Activated CD4-positive, alpha-beta T cell treated with anti-CD3 and anti-CD28 coated beads for 36 hours (primary cell): Measurements from ENCODE around the gene CELF4. TPM values are rescaled to one million over a fixed set of nuclear protein-coding genes. Genes with fewer than 3 reads are reported as not detected.

Source experiments
- ATAC-seq: fragments of 200-7000 bp; cut with Tn5 transposase; one replicate; pipeline ENCODE4 v1.10.0; 2021; ENCODE audit warnings: mild to moderate bottlenecking, moderate library complexity
- CTCF ChIA-PET: fragments of 350-600 bp; sonication (Branson Sonifier 250); formaldehyde crosslinking; loops from one replicate; lab custom pipeline; 2021; ENCODE audit warnings: antibody characterized with exemption; lab: Charles Lee
- POLR2A ChIA-PET: fragments of 350-600 bp; sonication (Branson Sonifier 250); formaldehyde crosslinking; loops from one replicate; lab custom pipeline; 2021; ENCODE audit warnings: antibody characterized with exemption, inconsistent platforms; lab: Charles Lee
- DNase-seq: peaks from one replicate; pipeline ENCODE4 v3.0.0-alpha.2; 2020
- H3K27ac Mint-ChIP-seq: one replicate; pipeline ENCODE4 v1.8.0; 2021; ENCODE audit warnings: mixed read lengths
- H3K27me3 Mint-ChIP-seq: one replicate; pipeline ENCODE4 v1.8.0; 2021; ENCODE audit warnings: mixed read lengths
- H3K36me3 Mint-ChIP-seq: one replicate; pipeline ENCODE4 v1.8.0; 2021; ENCODE audit warnings: low read depth, mixed read lengths
- H3K4me1 Mint-ChIP-seq: one replicate; pipeline ENCODE4 v1.8.0; 2021; ENCODE audit warnings: mixed read lengths
- H3K4me3 Mint-ChIP-seq: one replicate; pipeline ENCODE4 v1.8.0; 2021; ENCODE audit warnings: mild to moderate bottlenecking, moderate library complexity, mixed read lengths
- H3K9me3 Mint-ChIP-seq: one replicate; pipeline ENCODE4 v1.8.0; 2021; ENCODE audit warnings: low read depth, mixed read lengths
- intact Hi-C, 2 experiments: fragments of 100-400 bp; cut with DNase I in 1 of 2; cut with micrococcal nuclease in 1 of 2; formaldehyde crosslinking; loops; one replicate each; pipeline versions ENCODE4 v1.14.2 to v1.15.1; 2022 to 2024; cut with DNase I, micrococcal nuclease
- total RNA-seq, 2 experiments: library from RNA; stranded (reverse); gene quantifications; one replicate each; pipeline ENCODE4 v1.2.3, GENCODE V29; 2021

Gene CELF4
- total RNA-seq, 2 experiments from 2014 or later = not detected

- DNase-seq (no peak), ATAC-seq (no peak)
- Mint-ChIP-seq H3K36me3 (no peaks in the 10 kb centered on the region), H3K27ac (no peak overlapping the region), H3K4me3 (no peak overlapping the region), H3K9me3 (no peaks in the 10 kb centered on the region), H3K27me3 (peaks cover 16% of the 10 kb centered on the region), H3K4me1 (no peaks in the 10 kb centered on the region)
- CTCF ChIA-PET = interaction anchor here (0.6 kb wide), 1 partner anchor 124 kb away, joined by 3 read pairs; no protein-coding TSS in a partner anchor
- intact Hi-C loops = no loop called here
- POLR2A ChIA-PET = no interaction called here
Measured at GRCh38 chr18:37389684-37390368, 175.8 kb downstream of the CELF4 start.

GRCh38 chr18:37389041-37389440, 176.6 kb downstream of the CELF4 start:
- no peak for DNase-seq
- ATAC-seq = no peak
- ChIA-PET CTCF (no interaction called here), POLR2A (no interaction called here)
- H3K4me1 Mint-ChIP-seq = no peaks in the 10 kb centered on the region
- peaks cover 16% of the 10 kb centered on the region for H3K27me3 Mint-ChIP-seq
- no peak overlapping the region for H3K27ac Mint-ChIP-seq
- H3K9me3 Mint-ChIP-seq = no peaks in the 10 kb centered on the region
- H3K4me3 Mint-ChIP-seq = no peak overlapping the region
- intact Hi-C loops = no loop called here
- H3K36me3 Mint-ChIP-seq = no peaks in the 10 kb centered on the region

- Mint-ChIP-seq H3K4me3 (no peak overlapping the region), H3K4me1 (no peaks in the 10 kb centered on the region), H3K27ac (no peak overlapping the region), H3K27me3 (peaks cover 13% of the 10 kb centered on the region), H3K9me3 (no peaks in the 10 kb centered on the region), H3K36me3 (no peaks in the 10 kb centered on the region)
- ChIA-PET CTCF (interaction anchor here (0.6 kb wide), 1 partner anchor 60 kb away, joined by 5 read pairs; no protein-coding TSS in a partner anchor), POLR2A (no interaction called here)
- no peak for ATAC-seq
- intact Hi-C loops = no loop called here
- DNase-seq = no peak
Measured at GRCh38 chr18:37388413-37388812, 177.2 kb downstream of the CELF4 start.

GRCh38 chr18:37385846-37386778, 179.5 kb downstream of the CELF4 start:
- Mint-ChIP-seq H3K36me3 (no peaks in the 10 kb centered on the region), H3K27ac (no peak overlapping the region), H3K4me3 (no peak overlapping the region), H3K9me3 (no peaks in the 10 kb centered on the region), H3K4me1 (no peaks in the 10 kb centered on the region), H3K27me3 (peaks cover 2% of the 10 kb centered on the region)
- POLR2A ChIA-PET = no interaction called here
- intact Hi-C loops = loop anchor here (1.0 kb wide), 2 partner anchors 90 to 152 kb away; no protein-coding TSS in a partner anchor
- DNase-seq (no peak), ATAC-seq (no peak)
- CTCF ChIA-PET = interaction anchor here (0.7 to 1.2 kb wide), 4 partner anchors 87 to 333 kb away, joined by 3 to 4 read pairs (median 3); no protein-coding TSS in a partner anchor

GRCh38 chr18:37383846-37384595, 181.6 kb downstream of the CELF4 start:
- CTCF ChIA-PET = interaction anchor here (0.6 kb wide), 1 partner anchor 97 kb away, joined by 3 read pairs; no protein-coding TSS in a partner anchor
- H3K9me3 Mint-ChIP-seq = no peaks in the 10 kb centered on the region
- no peak overlapping the region for H3K27ac Mint-ChIP-seq
- intact Hi-C loops = no loop called here
- ATAC-seq (no peak), DNase-seq (no peak)
- H3K4me1 Mint-ChIP-seq = no peaks in the 10 kb centered on the region
- H3K27me3 Mint-ChIP-seq = peaks cover 12% of the 10 kb centered on the region
- POLR2A ChIA-PET = no interaction called here
- H3K4me3 Mint-ChIP-seq = no peak overlapping the region
- H3K36me3 Mint-ChIP-seq = no peaks in the 10 kb centered on the region

GRCh38 chr18:37383036-37383785, 182.4 kb downstream of the CELF4 start:
- no peaks in the 10 kb centered on the region for H3K9me3 Mint-ChIP-seq
- POLR2A ChIA-PET = no interaction called here
- intact Hi-C loops = no loop called here
- H3K27me3 Mint-ChIP-seq = peaks cover 12% of the 10 kb centered on the region
- DNase-seq (no peak), ATAC-seq (no peak)
- H3K4me1 Mint-ChIP-seq = no peaks in the 10 kb centered on the region
- CTCF ChIA-PET = interaction anchor here (0.6 kb wide), 1 partner anchor 98 kb away, joined by 3 read pairs; no protein-coding TSS in a partner anchor
- no peak overlapping the region for H3K4me3 Mint-ChIP-seq
- no peaks in the 10 kb centered on the region for H3K36me3 Mint-ChIP-seq
- no peak overlapping the region for H3K27ac Mint-ChIP-seq

- no peaks in the 10 kb centered on the region for H3K4me1 Mint-ChIP-seq
- no peak for ATAC-seq
- H3K9me3 Mint-ChIP-seq = no peaks in the 10 kb centered on the region
- POLR2A ChIA-PET = no interaction called here
- H3K27me3 Mint-ChIP-seq = peaks cover 12% of the 10 kb centered on the region
- DNase-seq = no peak
- H3K4me3 Mint-ChIP-seq = no peak overlapping the region
- CTCF ChIA-PET = no interaction called here
- no peaks in the 10 kb centered on the region for H3K36me3 Mint-ChIP-seq
- intact Hi-C loops = no loop called here
- no peak overlapping the region for H3K27ac Mint-ChIP-seq
Measured at GRCh38 chr18:37381554-37381953, 184.0 kb downstream of the CELF4 start.

- no peak overlapping the region for H3K27ac Mint-ChIP-seq
Measured at GRCh38 chr18:37380546-37381110, 185.0 kb downstream of the CELF4 start.

GRCh38 chr18:37378336-37379010, 187.1 kb downstream of the CELF4 start:
- CTCF ChIA-PET = interaction anchor here (0.6 kb wide), 1 partner anchor 255 kb away, joined by 3 read pairs; no protein-coding TSS in a partner anchor
- H3K27me3 Mint-ChIP-seq = peaks cover 12% of the 10 kb centered on the region
- ATAC-seq (no peak), DNase-seq (no peak)
- H3K9me3 Mint-ChIP-seq = no peaks in the 10 kb centered on the region
- H3K36me3 Mint-ChIP-seq = no peaks in the 10 kb centered on the region
- POLR2A ChIA-PET = no interaction called here
- no peak overlapping the region for H3K4me3 Mint-ChIP-seq
- intact Hi-C loops = no loop called here
- H3K4me1 Mint-ChIP-seq = no peaks in the 10 kb centered on the region
- no peak overlapping the region for H3K27ac Mint-ChIP-seq

More at GRCh38 chr18:37380546-37381110, 185.0 kb downstream of the CELF4 start:
- ChIA-PET CTCF (interaction anchor here (1.3 kb wide), 1 partner anchor 439 kb away, joined by 3 read pairs; no protein-coding TSS in a partner anchor), POLR2A (no interaction called here)
- Mint-ChIP-seq H3K4me1 (no peaks in the 10 kb centered on the region), H3K4me3 (no peak overlapping the region), H3K36me3 (no peaks in the 10 kb centered on the region), H3K27me3 (peaks cover 12% of the 10 kb centered on the region), H3K9me3 (no peaks in the 10 kb centered on the region)
- DNase-seq = no peak
- intact Hi-C loops = no loop called here
- no peak for ATAC-seq

- H3K27me3 Mint-ChIP-seq = peaks cover 2% of the 10 kb centered on the region
- H3K9me3 Mint-ChIP-seq = no peaks in the 10 kb centered on the region
- CTCF ChIA-PET = no interaction called here
- H3K4me3 Mint-ChIP-seq = no peak overlapping the region
- POLR2A ChIA-PET = no interaction called here
- no peak for ATAC-seq
- H3K36me3 Mint-ChIP-seq = no peaks in the 10 kb centered on the region
- no peak overlapping the region for H3K27ac Mint-ChIP-seq
- intact Hi-C loops = no loop called here
- H3K4me1 Mint-ChIP-seq = no peaks in the 10 kb centered on the region
- no peak for DNase-seq
Measured at GRCh38 chr18:37375181-37375580, 190.4 kb downstream of the CELF4 start.
